Uterus (tissue), 2 donors: Measurements from ENCODE around the gene OPCML.

Source experiments
- POLR2A ChIP-seq, 2 donors: fragments of 450-650 bp; IDR thresholded peaks; one replicate each; pipeline ENCODE4 v1.6.1; 2016; ENCODE audit warnings: antibody characterized with exemption in 2 of 2, mild to moderate bottlenecking in 1 of 2, moderate library complexity in 1 of 2
- TF ChIP-seq, protein P1 (sequence below), 4 experiments: fragments of 200-600 bp in 2 of 4; fragments of 450-650 bp in 2 of 4; sonication (generic) in 2 of 4; IDR thresholded peaks; one replicate each; pipeline ENCODE4 v1.5.1; 2016 to 2019; ENCODE audit warnings: antibody characterized with exemption in 4 of 4, mild to moderate bottlenecking in 2 of 4, moderate library complexity in 1 of 4

DNA sequence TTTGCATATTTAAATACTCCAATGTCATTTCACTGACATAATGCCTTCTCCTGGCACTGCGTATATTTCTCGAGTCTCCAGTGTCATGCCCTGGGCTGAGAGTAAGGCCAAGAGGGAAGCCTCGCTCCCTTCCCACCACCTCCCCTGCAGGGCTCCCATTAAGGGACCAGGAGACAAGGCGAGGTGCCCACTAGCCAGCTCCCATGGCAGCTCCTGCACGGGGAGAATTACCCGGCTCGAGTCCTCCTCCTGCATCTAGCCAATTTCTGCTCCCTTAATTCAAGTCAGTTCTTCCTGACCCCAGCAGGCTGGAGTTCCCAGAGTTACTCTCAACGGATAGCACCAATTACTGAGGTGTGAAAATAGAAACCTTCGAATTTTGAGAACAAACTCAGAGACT lies 31.9 kb downstream of the OPCML start:
- TF ChIP-seq, protein P1, sequence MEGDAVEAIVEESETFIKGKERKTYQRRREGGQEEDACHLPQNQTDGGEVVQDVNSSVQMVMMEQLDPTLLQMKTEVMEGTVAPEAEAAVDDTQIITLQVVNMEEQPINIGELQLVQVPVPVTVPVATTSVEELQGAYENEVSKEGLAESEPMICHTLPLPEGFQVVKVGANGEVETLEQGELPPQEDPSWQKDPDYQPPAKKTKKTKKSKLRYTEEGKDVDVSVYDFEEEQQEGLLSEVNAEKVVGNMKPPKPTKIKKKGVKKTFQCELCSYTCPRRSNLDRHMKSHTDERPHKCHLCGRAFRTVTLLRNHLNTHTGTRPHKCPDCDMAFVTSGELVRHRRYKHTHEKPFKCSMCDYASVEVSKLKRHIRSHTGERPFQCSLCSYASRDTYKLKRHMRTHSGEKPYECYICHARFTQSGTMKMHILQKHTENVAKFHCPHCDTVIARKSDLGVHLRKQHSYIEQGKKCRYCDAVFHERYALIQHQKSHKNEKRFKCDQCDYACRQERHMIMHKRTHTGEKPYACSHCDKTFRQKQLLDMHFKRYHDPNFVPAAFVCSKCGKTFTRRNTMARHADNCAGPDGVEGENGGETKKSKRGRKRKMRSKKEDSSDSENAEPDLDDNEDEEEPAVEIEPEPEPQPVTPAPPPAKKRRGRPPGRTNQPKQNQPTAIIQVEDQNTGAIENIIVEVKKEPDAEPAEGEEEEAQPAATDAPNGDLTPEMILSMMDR (IDR thresholded peaks at IDR 0.05) = no peak
- TF ChIP-seq POLR2A (IDR thresholded peaks at IDR 0.05) = no peak
